K562 treated with DMSO at 1 percent for 4 hours (cell line): ENCODE results near the gene SNAI1. TPM values are rescaled to one million over a fixed set of nuclear protein-coding genes. Genes with fewer than 3 reads are reported as not detected.

Source experiments
- total RNA-seq: library from RNA; unstranded; fragments of 300-600 nt; gene quantifications from 2 replicates; pipeline ENCODE4 v1.2.3, GENCODE V29; 2022; ENCODE audit not compliant: insufficient read depth

The SNAI1 gene
- total RNA-seq: 14.4 and 15.7 TPM in 2 replicates

DNA sequence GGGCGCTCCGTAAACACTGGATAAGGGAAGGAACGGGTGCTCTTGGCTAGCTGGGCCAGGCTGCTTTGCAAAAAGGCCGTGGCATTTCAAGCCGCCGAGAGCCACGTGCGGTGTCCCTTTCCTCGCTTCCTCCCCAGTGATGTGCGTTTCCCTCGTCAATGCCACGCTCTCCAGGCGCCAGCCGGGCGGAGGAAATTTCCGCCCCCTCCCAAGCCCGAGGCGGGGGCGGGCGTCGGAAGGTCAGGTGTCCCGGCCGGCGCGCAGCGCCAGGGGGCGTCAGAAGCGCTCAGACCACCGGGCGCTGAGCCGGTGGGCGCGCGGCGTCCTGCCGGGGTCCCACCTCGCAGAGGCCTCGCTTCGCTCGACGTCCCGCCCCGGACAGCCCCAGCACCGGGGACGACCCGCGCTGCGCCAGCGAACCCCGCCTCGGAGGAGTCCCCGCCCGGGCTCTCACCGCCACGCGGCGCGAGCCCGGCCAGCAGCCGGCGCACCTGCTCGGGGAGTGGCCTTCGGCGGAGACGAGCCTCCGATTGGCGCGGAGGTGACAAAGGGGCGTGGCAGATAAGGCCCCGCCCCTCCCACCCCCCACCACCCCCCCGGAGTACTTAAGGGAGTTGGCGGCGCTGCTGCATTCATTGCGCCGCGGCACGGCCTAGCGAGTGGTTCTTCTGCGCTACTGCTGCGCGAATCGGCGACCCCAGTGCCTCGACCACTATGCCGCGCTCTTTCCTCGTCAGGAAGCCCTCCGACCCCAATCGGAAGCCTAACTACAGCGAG, at the start of gene SNAI1:
Gene SNAI1 (plus strand): TSS at position 635 of the 777 bp plus-strand sequence. CDS start 80 bp downstream, at position 715.

DNA sequence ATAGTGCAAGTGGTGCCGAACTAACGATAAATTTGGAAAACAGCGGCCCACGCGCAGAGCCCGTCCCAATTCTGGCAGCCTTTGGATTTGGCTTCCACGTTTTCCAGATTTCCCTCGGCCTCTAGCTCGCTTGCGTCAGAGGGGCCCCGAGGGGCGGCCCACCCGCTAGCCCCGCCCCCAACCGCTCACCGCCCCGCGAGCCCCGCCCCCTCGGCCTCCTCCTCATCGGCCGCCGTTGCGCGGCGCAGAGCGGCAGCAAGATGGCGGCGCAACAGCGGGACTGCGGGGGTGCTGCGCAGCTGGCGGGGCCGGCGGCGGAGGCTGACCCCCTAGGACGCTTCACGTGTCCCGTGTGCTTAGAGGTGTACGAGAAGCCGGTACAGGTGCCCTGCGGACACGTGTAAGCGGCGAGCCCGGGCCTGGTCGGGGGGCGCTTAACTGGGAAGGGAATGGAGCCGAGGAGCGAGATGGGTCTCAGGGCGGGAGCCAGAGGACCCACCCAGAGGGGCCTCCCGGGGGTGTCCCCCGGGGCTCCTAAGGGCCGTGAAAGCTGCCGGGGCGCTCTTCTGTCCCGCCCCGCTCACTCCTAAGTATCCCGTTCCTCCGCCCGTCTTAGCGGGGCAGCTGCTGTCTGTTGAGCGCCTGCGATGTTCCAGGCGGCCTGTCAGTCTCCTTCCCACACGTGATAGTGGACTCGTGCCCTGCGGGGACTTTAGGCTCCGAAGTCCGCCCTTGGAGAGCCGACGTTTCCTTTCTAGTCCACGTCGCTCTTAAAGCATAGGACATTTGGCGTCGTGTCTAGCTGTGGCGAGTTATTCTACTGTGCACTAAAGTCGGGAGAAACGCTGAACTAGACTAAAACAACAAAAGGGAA, 46.4 kb upstream of the SNAI1 start, which contains the start of gene RNF114:
Gene RNF114 (plus strand): TSS at position 245 of the 874 bp plus-strand sequence. CDS start 16 bp downstream, at position 261.

Other genes with a start within 250 kb of the SNAI1 start
- gene SLC9A8, start 170.2 kb upstream of the SNAI1 start, total RNA-seq: 5.9 and 6.5 TPM in 2 replicates
- 7.9 and 11.3 TPM in 2 replicates for gene SPATA2, start 67.5 kb upstream of the SNAI1 start, total RNA-seq
- 102 and 109 TPM in 2 replicates for gene RNF114, start 46.6 kb upstream of the SNAI1 start, total RNA-seq
- 123 and 145 TPM in 2 replicates for gene UBE2V1, start 130.2 kb downstream of the SNAI1 start, total RNA-seq
- gene PEDS1, start 170.7 kb downstream of the SNAI1 start, total RNA-seq: 32.3 and 36.8 TPM in 2 replicates
- 216 and 226 TPM in 2 replicates for gene CEBPB, start 207.8 kb downstream of the SNAI1 start, total RNA-seq